Measurements from ENCODE around the gene CGREF1.
"Not testable (repeated sequence)": the region's sequence is repeated elsewhere in the genome, so short reads cannot be mapped to it uniquely, and the experiment has no call there.

Gene CGREF1

GRCh38 chr2:27136751-27137150, 17.8 kb upstream of the CGREF1 start:
- DNase-seq, result no peak

DNA sequence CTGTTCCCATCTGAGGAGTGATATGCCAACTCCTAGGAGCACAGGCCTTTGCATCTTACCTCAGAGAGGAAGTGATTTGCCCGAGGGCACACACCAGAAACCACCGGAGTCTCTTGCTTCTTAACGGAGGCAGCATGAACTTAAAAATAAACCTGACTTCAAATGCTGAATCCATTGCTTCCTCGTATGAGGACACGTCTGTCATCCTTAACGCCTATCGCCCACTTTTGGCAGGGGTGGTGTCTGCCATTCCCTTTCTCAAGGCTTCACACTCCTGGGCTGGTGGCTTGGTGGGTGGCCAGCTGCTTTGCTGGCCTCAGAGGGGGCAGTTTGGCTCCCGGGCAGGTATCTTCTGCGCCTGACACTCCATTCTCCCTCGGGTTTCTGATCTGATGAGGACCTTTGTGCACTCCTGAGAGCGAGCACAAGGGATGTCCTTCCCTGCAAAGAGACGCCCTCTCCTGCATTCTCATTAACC, 16.6 kb upstream of the CGREF1 start:
- DNase-seq, result no peak

DNA sequence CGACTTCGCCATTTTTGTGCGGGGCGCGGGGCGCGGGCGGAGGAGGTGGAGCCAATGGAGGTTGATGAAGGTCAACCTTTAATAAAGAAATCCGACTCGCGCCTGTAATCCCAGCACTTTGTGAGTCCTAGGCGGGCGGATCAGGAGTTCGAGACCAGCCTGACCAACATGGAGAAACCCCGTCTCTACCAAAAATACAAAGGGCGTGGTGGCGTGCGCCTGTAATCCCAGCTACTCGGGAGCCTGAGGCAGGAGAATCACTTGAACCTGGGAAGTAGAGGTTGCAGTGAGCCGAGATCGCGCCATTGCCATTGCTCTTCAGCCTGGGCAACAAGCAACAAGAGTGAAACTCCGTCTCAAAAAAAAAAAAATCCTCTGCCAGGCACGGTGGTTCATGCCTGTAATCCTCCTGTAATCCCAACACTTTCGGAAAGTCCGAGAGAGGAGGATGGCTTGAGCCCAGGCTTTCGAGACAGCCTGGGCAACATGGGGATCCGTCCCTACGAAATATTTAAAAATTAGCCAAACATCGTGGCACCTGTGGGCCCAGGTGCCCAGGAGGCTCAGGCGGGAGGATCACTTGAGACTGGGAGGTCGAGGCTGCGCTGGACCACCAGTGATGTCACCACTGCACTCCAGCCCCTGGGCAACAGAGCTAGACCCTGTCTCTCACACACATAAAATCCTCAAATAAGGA, 16.0 kb upstream of the CGREF1 start:
- DNase-seq, result no peak

DNA sequence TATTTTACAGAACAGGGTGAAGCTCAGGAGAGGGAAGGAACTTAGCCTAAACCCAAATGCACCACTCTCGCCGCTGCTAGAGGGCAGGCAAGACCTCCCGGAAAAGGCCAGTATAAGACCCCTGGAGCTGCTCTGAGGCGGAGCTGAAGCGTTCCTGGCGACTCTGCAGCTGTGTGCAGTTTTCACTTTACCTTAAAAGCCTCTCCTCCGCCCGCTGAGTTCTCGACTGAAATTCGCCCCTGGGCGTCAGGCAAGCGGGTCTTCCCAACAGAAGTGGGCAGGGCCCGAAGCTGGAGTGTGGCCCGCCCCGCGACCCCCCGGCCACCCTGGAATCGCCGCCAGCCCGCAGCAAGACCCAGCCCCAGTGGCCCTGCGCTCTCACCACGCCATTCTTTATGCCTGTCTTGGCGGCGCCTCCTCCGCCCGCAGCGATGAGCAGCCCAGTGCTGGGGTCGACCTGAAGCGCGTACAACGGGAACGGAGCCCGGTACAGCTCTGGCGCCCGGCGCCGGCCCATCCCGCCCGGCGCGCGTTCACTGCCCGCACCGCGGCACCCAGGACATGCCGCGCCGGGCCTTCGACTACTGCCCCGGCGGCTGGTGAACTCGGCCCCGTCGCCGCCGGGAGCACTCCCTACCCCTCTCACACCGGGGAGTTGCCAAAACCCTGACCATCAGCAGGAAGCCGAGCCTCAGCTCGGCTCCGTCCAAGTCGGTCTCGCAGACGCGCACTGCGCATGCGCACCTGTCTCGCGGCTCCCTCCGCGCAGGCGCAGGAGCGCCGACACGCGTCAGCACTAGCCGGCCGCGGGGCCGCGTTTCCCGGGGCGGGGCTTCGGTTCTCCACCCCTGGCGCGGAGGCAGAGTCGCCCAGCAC, 15.2 kb upstream of the CGREF1 start, which contains the start of gene PREB:
PREB (minus strand) TSS at position 732 of the 876 bp plus-strand sequence; CDS start at position 517, 215 bp downstream.
- DNase-seq, result peak; percentile 86 to 96

GRCh38 chr2:27133195-27133875, 14.4 kb upstream of the CGREF1 start:
- no peak for DNase-seq

DNA sequence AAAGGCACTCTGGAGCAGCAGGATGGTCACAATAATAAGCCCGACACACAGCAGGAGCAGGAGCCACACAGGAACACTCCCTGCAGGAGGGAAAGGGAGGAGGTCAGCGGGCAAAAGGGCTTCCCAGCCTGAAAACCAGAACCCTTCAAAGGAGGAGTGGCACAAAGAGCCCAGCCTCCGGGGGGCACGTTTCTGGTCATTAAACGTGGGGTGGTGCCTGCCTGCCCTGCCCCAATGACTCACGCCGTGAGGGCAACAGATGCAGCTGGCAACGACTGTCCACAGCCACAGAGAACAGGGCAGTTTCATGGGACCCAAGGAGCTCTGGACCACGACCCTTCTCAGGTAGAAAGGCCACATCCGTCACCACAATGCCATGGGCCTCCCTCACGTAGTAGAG, 12.5 kb upstream of the CGREF1 start:
- DNase-seq, result no peak

DNA sequence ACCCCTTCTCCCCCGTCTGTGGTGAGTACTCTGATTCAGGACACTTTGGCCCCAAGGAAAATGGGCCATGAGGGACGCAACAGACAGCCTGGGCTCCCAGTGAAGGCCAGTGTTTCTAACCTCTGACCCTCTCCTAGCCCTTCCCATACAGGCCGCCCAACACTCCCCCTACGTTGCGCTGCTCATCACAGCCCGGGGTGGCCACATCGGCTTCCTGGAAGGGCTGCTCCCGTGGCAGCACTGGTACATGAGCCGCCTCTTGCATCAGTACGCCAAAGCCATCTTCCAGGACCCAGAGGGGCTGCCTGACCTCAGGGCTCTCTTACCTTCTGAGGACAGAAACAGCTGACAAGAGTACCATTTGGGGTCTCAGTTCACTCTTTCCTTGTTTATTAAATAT, 11.5 kb upstream of the CGREF1 start:
- DNase-seq, result no peak

DNA sequence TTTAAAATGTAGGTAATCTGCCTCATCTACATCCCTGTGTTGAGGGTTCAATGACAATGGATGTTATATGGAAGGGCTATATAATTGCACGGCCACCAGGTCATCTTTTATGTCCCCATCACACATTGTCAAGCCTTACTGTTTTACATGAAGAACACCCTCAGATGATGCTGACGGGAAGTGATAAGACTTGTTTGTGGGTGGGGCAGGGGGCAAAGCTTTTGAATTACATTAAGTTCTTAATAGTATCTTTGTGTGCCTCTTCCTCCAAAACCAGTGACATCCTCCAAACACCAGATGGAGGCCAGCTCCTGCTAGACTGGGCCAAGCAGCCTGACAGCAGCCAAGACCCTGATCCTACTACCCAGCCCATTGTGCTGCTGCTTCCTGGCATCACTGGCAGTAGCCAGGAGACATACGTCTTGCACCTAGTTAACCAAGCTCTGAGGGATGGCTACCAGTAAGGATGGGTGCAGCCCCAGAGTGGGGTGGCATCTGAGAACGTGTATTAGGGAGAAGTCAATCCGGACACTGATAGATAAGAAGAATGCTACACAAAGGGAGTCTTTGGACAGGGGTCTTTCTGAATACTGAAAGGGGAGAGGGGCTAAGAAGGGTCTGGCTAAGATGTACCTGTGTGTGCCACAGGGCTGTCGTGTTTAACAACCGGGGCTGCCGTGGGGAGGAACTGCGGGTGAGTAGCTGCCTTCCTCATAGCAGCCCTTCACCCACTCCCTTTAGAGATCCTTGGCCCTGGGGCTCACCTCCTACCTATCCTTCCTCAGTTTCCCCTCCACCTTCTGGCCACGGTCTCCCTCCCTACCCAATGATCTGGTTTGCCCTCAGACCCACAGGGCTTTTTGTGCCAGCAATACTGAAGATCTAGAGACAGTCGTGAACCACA, 10.0 kb upstream of the CGREF1 start:
- DNase-seq, result no peak

DNA sequence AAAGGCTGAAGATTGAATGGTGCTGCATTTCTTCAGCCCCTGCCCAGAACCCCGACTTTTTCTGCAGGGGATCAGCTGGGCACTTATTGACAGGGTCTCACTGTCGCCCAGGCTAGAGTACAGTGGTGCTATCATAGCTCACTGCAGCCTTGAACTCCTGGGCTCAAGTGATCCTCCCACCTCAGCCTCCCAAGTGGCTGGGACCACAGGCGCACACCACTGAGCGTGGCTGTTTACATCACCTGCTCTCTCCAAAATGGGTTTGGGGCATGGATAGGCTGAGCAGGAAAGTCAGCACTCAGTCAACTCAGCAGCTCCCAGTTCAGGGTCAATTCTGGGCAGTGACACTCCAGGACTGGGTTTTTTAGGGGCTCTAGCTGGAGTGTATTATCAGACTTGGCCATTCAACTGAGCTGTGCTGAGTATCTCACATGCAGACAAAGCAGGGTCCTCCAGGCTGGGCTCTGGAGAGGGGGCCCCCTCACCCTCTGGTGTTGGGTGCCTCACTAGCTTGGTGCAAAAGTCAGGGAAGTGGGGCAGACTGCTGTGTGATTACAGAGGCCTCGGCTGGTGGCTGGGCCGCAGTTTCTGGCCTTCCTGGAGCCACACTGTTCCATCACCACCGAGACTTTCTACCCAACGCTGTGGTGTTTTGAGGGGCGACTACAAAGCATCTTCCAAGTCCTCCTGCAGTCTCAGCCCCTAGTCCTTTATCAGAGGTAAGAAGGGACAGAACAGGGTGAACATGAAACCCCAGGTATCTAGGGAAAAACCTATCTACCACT, 9.1 kb upstream of the CGREF1 start:
- no peak for DNase-seq

GRCh38 chr2:27126252-27126710, 7.4 kb upstream of the CGREF1 start:
- no peak for DNase-seq

DNA sequence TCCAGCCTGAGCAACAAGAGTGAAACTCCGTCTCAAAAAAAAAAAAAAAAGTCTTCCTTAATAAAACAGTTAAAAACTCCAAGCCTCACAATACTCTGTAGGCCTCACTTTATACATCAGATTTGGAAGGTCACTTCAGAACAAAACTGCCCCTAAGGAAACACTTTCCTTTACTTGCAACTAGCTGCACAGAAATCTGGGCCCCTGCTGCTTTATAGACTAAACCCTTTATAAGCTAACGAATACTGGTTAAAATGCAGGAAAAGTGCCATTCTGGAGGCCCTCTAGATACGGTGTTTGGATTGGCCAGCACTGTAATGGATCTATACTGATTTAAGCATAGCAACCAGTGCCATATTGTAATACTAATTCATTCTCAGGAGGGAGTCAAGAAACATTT, 6.2 kb upstream of the CGREF1 start:
- no peak for DNase-seq

DNA sequence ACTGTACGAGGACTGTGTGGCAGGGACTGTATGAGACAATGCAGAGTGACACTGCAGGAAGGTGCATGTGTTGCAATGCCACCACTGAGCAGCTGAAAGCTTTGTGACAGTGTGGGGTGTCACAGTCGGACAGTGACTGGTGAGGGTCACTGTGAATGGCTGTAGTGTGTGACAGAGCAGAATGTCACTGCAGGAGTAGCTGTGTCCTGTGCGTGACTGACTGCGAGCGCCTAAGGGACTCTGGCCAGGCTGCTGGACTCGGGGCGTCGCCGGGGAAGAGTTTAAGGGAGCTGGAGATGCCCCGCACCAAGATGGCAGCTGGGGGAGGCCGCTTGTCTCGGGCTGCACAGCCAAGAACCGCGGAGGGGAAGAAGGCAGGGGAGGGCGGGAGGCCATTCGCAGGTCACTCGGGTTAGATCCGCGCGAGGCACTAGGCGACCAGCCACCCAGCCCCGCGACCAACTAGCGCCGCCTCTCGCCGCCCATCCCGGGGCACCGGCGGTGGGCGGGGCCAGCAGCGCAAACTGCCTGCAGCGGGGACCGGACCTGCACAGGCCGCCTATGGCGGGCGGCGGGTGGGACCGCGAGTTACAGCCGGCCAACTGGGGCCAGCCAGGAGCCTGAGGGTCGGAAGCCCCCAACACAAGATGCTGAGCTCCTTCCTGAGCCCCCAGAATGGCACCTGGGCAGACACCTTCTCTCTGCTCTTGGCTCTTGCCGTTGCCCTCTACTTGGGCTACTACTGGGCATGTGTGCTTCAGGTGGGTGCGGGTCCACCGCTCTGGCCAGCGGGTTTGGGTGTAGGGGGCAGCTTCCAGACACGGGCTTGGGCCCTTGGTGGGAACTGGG, 4.6 kb upstream of the CGREF1 start, which contains the start of gene ABHD1:
ABHD1 (plus strand) TSS at position 514 of the 849 bp plus-strand sequence; CDS start at position 648, 134 bp downstream.
- DNase-seq, result no peak

- DNase-seq, result no peak
These were observed 3.9 kb upstream of the CGREF1 start for GRCh38 chr2:27122791-27123190.

GRCh38 chr2:27121906-27122305, 3.0 kb upstream of the CGREF1 start:
- DNase-seq, result no peak

DNA sequence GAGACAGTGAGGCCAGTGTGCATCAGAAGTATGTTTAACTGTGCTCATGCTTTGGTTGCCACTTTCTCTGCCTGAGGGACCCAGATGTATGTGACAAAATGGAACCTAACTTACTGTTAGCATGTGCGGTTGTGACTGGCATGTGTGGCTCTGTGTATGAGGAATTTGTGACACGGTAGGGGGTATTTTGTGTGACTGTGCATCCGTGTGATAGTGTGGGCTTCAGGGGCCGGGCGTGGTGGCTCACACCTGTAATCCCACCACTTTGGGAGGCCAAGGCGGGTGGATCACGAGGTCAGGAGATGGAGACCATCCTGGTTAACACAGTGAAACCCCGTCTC, 372 bp upstream of the CGREF1 start:
- DNase-seq, result not testable (repeated sequence)

GRCh38 chr2:27117995-27118524, 868 bp downstream of the CGREF1 start:
- no peak for DNase-seq

GRCh38 chr2:27115519-27115918, 3.4 kb downstream of the CGREF1 start:
- DNase-seq, result no peak

GRCh38 chr2:27111392-27112078, 7.4 kb downstream of the CGREF1 start:
- DNase-seq, result not testable (repeated sequence)

DNA sequence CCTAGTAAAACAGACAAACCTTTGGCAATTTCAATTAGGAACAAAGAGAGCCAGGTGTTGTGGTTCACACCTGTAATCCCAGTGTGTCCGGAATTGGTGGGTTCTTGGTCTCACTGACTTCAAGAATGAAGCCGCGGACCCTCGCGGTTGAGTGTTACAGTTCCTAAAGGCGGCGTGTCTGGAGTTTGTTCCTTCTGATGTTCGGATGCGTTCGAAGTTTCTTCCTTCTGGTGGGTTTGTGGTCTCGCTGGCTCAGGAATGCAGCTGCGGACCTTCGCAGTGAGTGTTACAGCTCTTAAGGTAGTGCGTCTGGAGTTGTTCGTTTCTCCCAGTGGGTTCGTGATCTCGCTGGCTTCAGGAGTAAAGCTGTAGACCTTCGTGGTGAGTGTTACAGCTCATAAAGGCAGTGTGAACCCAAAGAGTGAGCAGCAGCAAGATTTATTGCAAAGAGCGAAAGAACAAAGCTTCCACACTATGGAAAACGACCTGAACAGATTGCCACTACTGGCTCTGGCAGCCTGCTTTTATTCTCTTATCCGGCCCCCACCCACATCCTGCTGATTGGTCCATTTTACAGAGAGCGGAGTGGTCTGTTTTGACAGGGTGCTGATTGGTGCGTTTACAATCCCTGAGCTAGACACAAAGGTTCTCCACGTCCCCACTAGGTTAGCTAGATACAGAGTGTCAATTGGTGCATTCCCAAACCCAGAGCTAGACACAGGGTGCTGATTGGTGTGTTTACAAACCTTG, 8.2 kb downstream of the CGREF1 start:
- not testable (repeated sequence) for DNase-seq

Data from SW 1271 (cell line).